Thoracic aorta (tissue), 2 donors: Measurements from ENCODE around the gene MYH10. TPM values are rescaled to one million over a fixed set of nuclear protein-coding genes. Genes with fewer than 3 reads are reported as not detected.

Experiments used
- ATAC-seq: fragments of 150-250 bp; one replicate; pipeline ENCODE4 v1.8.0; 2017; ENCODE audit warnings: low read depth; ENCODE audit not compliant: insufficient number of reproducible peaks, low FRiP score
- DNase-seq: peaks from one replicate; pipeline ENCODE4 v3.0.0-alpha.2; 2020; ENCODE audit warnings: low spot score
- H3K27ac ChIP-seq, 2 donors: fragments of 200-600 bp; sonication (generic); 1 replicate in 1 of 2; 2 replicates in 1 of 2; pipeline ENCODE4 v1.5.1; 2016; ENCODE audit warnings: mild to moderate bottlenecking in 2 of 2, moderate library complexity in 2 of 2
- H3K27me3 ChIP-seq: fragments of 200-600 bp; sonication (generic); replicated peaks from 2 replicates; pipeline ENCODE4 v1.6.0; 2016; ENCODE audit warnings: mild to moderate bottlenecking; ENCODE audit not compliant: insufficient read depth
- H3K36me3 ChIP-seq: fragments of 200-600 bp; sonication (generic); one replicate; pipeline ENCODE4 v1.5.1; 2016
- H3K4me1 ChIP-seq, 2 donors: fragments of 200-600 bp; sonication (generic); 1 replicate in 1 of 2; 2 replicates in 1 of 2; pipeline versions ENCODE4 v1.5.1 to v1.6.0; 2016; ENCODE audit warnings: low read depth in 2 of 2, mild to moderate bottlenecking in 1 of 2; ENCODE audit not compliant: control insufficient read depth in 1 of 2
- H3K4me3 ChIP-seq: fragments of 200-600 bp; sonication (generic); 2 replicates; pipeline ENCODE4 v1.5.1; 2016; ENCODE audit warnings: mild to moderate bottlenecking
- H3K9me3 ChIP-seq: fragments of 200-600 bp; sonication (generic); 2 replicates; pipeline ENCODE4 v1.5.1; 2016
- total RNA-seq, 2 donors: library from RNA; depleted of rRNA; stranded (reverse); fragments of >200 nt; gene quantifications; one replicate each; pipeline versions ENCODE4 v1.1.0 to v1.2.3, GENCODE V29; 2016
- TF ChIP-seq, protein P1 (sequence below): fragments of 200-600 bp; sonication (generic); IDR thresholded peaks from one replicate; pipeline ENCODE4 v1.5.1; 2019; ENCODE audit warnings: antibody characterized with exemption

Gene MYH10
- total RNA-seq, 2 donors from 2014 or later: 1,436 to 1,719 TPM

DNA sequence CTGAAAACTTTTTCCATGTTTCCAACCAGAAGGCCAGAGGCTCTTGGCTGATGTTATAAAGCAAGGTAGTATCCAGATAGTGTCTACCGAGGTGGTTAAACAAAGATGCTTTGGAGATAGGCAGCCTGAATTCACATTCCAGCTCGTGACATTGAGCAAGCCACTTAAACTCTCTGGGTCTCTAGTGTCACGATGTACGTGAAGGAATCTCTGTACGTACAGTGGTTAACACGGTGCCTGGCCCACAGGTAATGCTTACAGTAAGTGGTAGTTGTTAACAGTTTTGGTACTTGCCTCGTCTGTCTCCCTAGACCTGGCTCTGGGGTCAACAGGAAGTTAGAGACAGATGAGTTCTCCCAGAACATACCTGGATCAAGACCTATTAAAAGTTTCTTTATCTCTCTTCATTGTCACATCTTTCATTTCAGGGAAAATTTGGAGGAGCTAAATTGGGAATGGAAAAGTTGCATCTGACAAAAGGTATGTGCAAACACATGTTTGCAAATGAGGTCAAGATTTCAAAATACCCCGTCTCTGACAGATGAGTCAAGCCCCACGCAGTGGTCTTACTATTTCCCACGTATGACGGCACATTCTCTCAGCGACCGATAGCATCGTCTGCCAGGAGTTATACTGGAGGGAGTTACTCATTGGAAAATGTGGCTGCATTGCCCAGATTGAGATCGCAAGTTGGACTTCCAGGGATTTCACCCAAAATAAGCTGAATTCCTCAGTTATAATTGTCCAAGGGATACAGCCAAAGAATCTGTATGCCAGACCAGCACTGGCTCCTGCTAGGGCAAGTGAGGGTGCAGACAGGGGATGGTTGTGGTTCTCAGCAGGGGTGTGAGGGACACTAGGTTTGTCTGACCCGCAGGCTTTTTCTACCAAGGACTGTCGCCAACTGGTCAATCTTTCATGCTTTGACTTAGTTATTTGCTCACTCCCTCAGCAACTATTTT is 18.9 kb upstream of the MYH10 start:
- H3K36me3 ChIP-seq: no peaks in the 10 kb centered on the region
- DNase-seq (peak; percentile 79), ATAC-seq (peak; percentile 98)
- peaks cover 15 to 42% of the 10 kb centered on the region in 2 donors for H3K4me1 ChIP-seq
- H3K27ac ChIP-seq: peak overlapping the region; percentile 88 to 97
- H3K4me3 ChIP-seq: peak overlapping the region; percentile 44
- H3K9me3 ChIP-seq: no peaks in the 10 kb centered on the region
- TF ChIP-seq, protein P1, sequence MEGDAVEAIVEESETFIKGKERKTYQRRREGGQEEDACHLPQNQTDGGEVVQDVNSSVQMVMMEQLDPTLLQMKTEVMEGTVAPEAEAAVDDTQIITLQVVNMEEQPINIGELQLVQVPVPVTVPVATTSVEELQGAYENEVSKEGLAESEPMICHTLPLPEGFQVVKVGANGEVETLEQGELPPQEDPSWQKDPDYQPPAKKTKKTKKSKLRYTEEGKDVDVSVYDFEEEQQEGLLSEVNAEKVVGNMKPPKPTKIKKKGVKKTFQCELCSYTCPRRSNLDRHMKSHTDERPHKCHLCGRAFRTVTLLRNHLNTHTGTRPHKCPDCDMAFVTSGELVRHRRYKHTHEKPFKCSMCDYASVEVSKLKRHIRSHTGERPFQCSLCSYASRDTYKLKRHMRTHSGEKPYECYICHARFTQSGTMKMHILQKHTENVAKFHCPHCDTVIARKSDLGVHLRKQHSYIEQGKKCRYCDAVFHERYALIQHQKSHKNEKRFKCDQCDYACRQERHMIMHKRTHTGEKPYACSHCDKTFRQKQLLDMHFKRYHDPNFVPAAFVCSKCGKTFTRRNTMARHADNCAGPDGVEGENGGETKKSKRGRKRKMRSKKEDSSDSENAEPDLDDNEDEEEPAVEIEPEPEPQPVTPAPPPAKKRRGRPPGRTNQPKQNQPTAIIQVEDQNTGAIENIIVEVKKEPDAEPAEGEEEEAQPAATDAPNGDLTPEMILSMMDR: no peak
- H3K27me3 ChIP-seq: no peaks in the 10 kb centered on the region

DNA sequence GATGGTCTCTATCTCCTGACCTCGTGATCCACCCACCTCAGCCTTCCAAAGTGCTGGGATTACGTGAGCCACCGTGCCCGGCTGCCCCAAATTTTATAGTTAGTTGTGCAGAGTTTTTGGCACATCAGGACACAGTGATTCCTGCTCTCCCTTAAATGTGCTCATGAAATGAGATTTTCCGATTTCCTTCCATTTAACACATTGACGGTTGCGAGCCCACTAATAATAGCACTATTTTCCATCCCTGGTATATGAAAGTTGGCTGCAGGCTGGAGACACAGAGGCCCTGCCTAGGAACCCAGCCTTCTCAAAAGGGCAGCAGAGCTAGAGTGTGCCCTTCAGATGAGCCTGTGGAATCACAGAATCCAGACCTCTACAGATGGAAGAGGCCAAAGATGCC is 17.4 kb upstream of the MYH10 start:
- TF ChIP-seq, protein P1: no peak
- peak overlapping the region; percentile 88 to 97 for H3K27ac ChIP-seq

DNA sequence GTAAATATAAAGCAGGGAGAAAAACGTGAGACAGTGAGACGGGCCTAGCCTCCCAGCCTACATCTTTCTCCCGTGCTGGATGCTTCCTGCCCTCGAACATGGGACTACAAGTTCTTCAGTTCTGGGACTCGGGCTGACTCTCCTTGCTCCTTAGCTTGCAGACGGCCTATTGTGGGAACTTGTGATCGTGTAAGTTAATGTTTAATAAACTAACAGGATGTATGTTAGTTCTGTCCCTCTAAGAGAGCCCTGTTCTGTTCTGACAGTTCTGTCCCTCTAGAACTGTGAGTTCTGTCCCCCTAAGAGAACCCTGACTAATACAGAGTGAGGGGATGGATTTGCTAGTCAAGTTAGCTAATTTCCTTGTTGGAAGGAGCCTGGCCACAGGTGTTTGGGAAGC is 16.7 kb upstream of the MYH10 start:
- H3K4me3 ChIP-seq: no peak overlapping the region
- H3K27ac ChIP-seq: peak overlapping the region; percentile 88 to 97
- TF ChIP-seq, protein P1: no peak
- no peak for DNase-seq
- H3K4me1 ChIP-seq: peaks cover 15 to 42% of the 10 kb centered on the region in 2 donors
- no peaks in the 10 kb centered on the region for H3K27me3 ChIP-seq
- H3K36me3 ChIP-seq: no peaks in the 10 kb centered on the region
- ATAC-seq: no peak
- H3K9me3 ChIP-seq: no peaks in the 10 kb centered on the region

More for the DNA sequence above, 17.4 kb upstream of the MYH10 start:
- Histone ChIP-seq H3K4me1 (peaks cover 15 to 42% of the 10 kb centered on the region in 2 donors), H3K27me3 (no peaks in the 10 kb centered on the region), H3K4me3 (peak overlapping the region; percentile 35), H3K36me3 (no peaks in the 10 kb centered on the region), H3K9me3 (no peaks in the 10 kb centered on the region)
- no peak for DNase-seq
- ATAC-seq: no peak

DNA sequence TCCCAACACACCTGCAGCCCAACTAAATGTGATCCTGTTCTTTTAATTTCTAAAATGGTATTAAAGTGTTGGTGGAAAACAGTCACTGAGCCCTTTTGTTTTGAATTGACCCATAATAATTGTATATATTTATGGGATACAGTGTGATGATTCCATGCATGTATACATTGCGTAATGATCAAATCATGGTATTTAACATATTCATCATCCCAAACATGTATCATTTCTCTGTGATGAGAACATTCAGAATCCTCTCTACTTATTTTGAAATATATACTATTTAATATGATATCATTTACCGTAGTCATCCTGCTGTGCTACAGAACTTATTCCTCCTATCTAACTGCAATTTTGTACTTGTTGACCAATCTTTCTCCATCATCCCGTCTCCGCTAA is 14.0 kb upstream of the MYH10 start:
- no peaks in the 10 kb centered on the region for H3K36me3 ChIP-seq
- DNase-seq: no peak
- H3K4me1 ChIP-seq: peaks cover 11 to 24% of the 10 kb centered on the region in 2 donors
- TF ChIP-seq, protein P1: no peak
- H3K27me3 ChIP-seq: no peaks in the 10 kb centered on the region
- no peak for ATAC-seq
- no peaks in the 10 kb centered on the region for H3K9me3 ChIP-seq
- no peak overlapping the region for H3K27ac ChIP-seq
- H3K4me3 ChIP-seq: no peak overlapping the region

DNA sequence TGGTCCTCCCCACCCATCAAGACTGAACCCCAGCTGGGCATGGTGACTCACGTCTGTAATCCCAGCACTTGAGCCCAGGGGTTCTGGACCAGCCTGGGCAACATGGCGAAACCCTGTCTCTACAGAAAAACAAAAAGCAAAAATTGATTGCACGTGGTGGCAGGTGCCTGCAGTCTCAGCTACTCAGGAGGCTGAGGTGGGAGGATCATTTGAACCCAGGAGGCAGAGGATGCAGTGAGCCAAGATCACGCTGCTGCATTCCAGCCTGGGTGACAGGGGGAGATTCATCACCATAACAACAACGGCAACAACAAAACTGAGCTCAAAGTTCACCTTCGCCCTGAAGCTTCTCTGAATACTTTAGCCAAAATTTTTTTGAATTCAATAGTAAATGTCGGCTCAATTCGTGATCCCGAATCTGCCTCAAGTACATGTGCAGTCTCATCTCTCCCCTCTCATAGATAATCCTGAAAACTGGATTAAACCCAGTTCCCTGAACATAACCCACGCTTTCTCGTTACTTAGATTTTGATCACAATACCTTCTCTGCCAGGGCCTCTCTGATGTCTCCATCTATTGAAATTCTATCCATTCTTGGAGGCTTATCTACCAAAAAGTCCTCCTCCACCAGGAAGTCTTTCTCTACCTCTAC is 13.5 kb upstream of the MYH10 start:
- ATAC-seq (no peak), DNase-seq (no peak)
- Histone ChIP-seq H3K27me3 (no peaks in the 10 kb centered on the region), H3K36me3 (no peaks in the 10 kb centered on the region), H3K27ac (no peak overlapping the region), H3K4me1 (peaks cover 11 to 20% of the 10 kb centered on the region in 2 donors), H3K4me3 (no peak overlapping the region), H3K9me3 (no peaks in the 10 kb centered on the region)
- TF ChIP-seq, protein P1: no peak
